HG03565 (cell line): ENCODE data around the gene EHD4.

Experiments used
- ATAC-seq: cut with Tn5 transposase; IDR thresholded peaks from one replicate; pipeline ENCODE4 v1.9.1; 2021; ENCODE audit warnings: mild to moderate bottlenecking, moderate library complexity; ENCODE audit not compliant: unreplicated experiment

EHD4 gene

GRCh38 chr15:41995476-41995855 is 23.1 kb upstream of the EHD4 start:
- no peak for ATAC-seq

- ATAC-seq, result no peak
These were observed 22.6 kb upstream of the EHD4 start for GRCh38 chr15:41994772-41995475.

- no peak for ATAC-seq
These were observed 21.9 kb upstream of the EHD4 start for GRCh38 chr15:41994171-41994650.

- no peak for ATAC-seq
These were observed 21.3 kb upstream of the EHD4 start for GRCh38 chr15:41993472-41994170.

- ATAC-seq, result no peak
These were observed 20.4 kb upstream of the EHD4 start for GRCh38 chr15:41992803-41993190.

GRCh38 chr15:41992151-41992802 is 19.9 kb upstream of the EHD4 start:
- no peak for ATAC-seq

GRCh38 chr15:41990691-41991090 is 18.3 kb upstream of the EHD4 start:
- ATAC-seq, result no peak

- no peak for ATAC-seq
These were observed 17.9 kb upstream of the EHD4 start for GRCh38 chr15:41990243-41990605.

GRCh38 chr15:41989573-41990242 is 17.4 kb upstream of the EHD4 start:
- no peak for ATAC-seq

GRCh38 chr15:41988896-41989572 is 16.7 kb upstream of the EHD4 start:
- no peak for ATAC-seq

GRCh38 chr15:41987925-41988275 is 15.5 kb upstream of the EHD4 start:
- ATAC-seq, result no peak

- no peak for ATAC-seq
These were observed 15.0 kb upstream of the EHD4 start for GRCh38 chr15:41987246-41987924.

- ATAC-seq, result no peak
These were observed 13.1 kb upstream of the EHD4 start for GRCh38 chr15:41985236-41986160.

GRCh38 chr15:41984622-41985021 is 12.3 kb upstream of the EHD4 start:
- ATAC-seq, result no peak

- ATAC-seq, result no peak
These were observed 11.5 kb upstream of the EHD4 start for GRCh38 chr15:41983621-41984571.

- ATAC-seq, result no peak
These were observed 10.9 kb upstream of the EHD4 start for GRCh38 chr15:41983221-41983620.

GRCh38 chr15:41982133-41982930 is 10.0 kb upstream of the EHD4 start:
- ATAC-seq, result no peak
